CD4-positive, alpha-beta T cell (primary cell): ENCODE data around the gene CASKIN1. TPM values are rescaled to one million over a fixed set of nuclear protein-coding genes. Genes with fewer than 3 reads are reported as not detected.

ENCODE experiments used
- ATAC-seq: fragments of 200-7000 bp; cut with Tn5 transposase; one replicate; pipeline ENCODE4 v1.10.0; 2022; ENCODE audit warnings: mild to moderate bottlenecking; ENCODE audit not compliant: poor library complexity
- CTCF ChIA-PET: fragments of 350-600 bp; sonication (Branson Sonifier 250); formaldehyde crosslinking; loops from one replicate; lab custom pipeline; 2021; ENCODE audit warnings: antibody characterized with exemption, inconsistent platforms; lab: Charles Lee
- POLR2A ChIA-PET: fragments of 350-600 bp; sonication (Branson Sonifier 250); formaldehyde crosslinking; loops from one replicate; lab custom pipeline; 2021; ENCODE audit warnings: antibody characterized with exemption, inconsistent platforms; lab: Charles Lee
- DNase-seq, 14 experiments: peaks; one replicate each; pipeline ENCODE4 v3.0.0-alpha.2; 2013 to 2020; ENCODE audit warnings: mixed read lengths in 2 of 14
- H3K27ac ChIP-seq, 2 donors: one replicate each; pipeline versions ENCODE4 v1.5.1 to v1.7.0; 2013; ENCODE audit warnings: low read length in 2 of 2, low read depth in 1 of 2, mild to moderate bottlenecking in 1 of 2
- H3K27me3 ChIP-seq, 2 experiments: 1 replicate in 1 of 2; 2 replicates in 1 of 2; pipeline versions ENCODE4 v1.6.1 to v1.7.0; 2013; ENCODE audit warnings: low read length in 2 of 2, control low read depth in 1 of 2, mild to moderate bottlenecking in 1 of 2, moderate library complexity in 1 of 2; ENCODE audit not compliant: insufficient read depth in 2 of 2, control insufficient read depth in 1 of 2
- H3K36me3 ChIP-seq: one replicate; pipeline ENCODE4 v1.6.1; 2013; ENCODE audit warnings: low read length, control low read depth; ENCODE audit not compliant: insufficient read depth
- H3K4me1 ChIP-seq: one replicate; pipeline ENCODE4 v1.6.1; 2013; ENCODE audit warnings: low read length, control low read depth; ENCODE audit not compliant: insufficient read depth
- H3K4me3 ChIP-seq: one replicate; pipeline ENCODE4 v1.5.1; 2013; ENCODE audit warnings: mild to moderate bottlenecking, low read length, moderate library complexity
- H3K9me3 ChIP-seq, 2 experiments: 1 replicate in 1 of 2; 2 replicates in 1 of 2; pipeline versions ENCODE4 v1.6.1 to v1.7.0; 2013; ENCODE audit warnings: low read length in 2 of 2, mild to moderate bottlenecking in 2 of 2, control low read depth in 1 of 2, moderate library complexity in 1 of 2; ENCODE audit not compliant: control insufficient read depth in 1 of 2, insufficient read depth in 1 of 2
- H3K27ac Mint-ChIP-seq: one replicate; pipeline ENCODE4 v1.8.0; 2020; ENCODE audit warnings: mixed read lengths
- H3K27me3 Mint-ChIP-seq: one replicate; pipeline ENCODE4 v1.8.0; 2021; ENCODE audit warnings: mixed read lengths
- H3K36me3 Mint-ChIP-seq: one replicate; pipeline ENCODE4 v1.8.0; 2021; ENCODE audit warnings: low read depth, mixed read lengths
- H3K4me1 Mint-ChIP-seq: one replicate; pipeline ENCODE4 v1.8.0; 2021; ENCODE audit warnings: low read depth, mixed read lengths
- H3K4me3 Mint-ChIP-seq: one replicate; pipeline ENCODE4 v1.8.0; 2020; ENCODE audit warnings: mild to moderate bottlenecking, mixed read lengths
- H3K9me3 Mint-ChIP-seq: one replicate; pipeline ENCODE4 v1.8.0; 2020; ENCODE audit warnings: mixed read lengths
- intact Hi-C, 2 experiments: fragments of 100-400 bp; cut with DNase I in 1 of 2; cut with micrococcal nuclease in 1 of 2; formaldehyde crosslinking; loops; one replicate each; pipeline versions ENCODE4 v1.15.1 to v1.9.0; 2023 to 2025; cut with DNase I, micrococcal nuclease
- total RNA-seq, 174 experiments: library from RNA in 2 of 174; stranded (reverse) in 2 of 174; gene quantifications; one replicate each; pipeline ENCODE4 v1.2.3 and lab custom pipeline; 2021 to 2026
- TF ChIP-seq, protein P1 (sequence below): fragments of 200-600 bp; IDR thresholded peaks from one replicate; pipeline ENCODE4 v1.8.0; 2022; ENCODE audit warnings: antibody characterized with exemption, mild to moderate bottlenecking

Gene CASKIN1
- total RNA-seq, 2 experiments from 2014 or later, result 0.06 TPM; not detected in 1

DNA sequence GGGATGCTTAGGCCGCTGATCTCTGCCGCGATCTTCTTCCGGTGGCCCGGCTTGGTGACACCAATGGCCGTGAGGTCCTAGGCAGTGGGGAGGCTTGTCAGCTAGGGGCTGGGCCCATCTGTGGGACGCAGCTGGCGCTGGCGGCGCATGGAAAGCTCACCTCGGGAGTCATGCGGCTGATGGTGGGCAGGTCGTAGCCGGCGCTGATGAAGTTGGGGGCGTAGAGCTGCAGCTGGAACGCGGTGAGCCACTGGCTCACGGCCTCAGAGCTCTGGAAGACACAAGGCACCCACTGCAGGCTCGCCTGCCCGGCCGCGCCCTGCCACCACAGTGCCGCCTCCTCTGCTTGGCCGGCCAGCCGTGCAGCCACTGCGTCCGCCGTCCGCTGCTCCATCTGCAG lies 12.7 kb downstream of the CASKIN1 start:
- TF ChIP-seq, protein P1, sequence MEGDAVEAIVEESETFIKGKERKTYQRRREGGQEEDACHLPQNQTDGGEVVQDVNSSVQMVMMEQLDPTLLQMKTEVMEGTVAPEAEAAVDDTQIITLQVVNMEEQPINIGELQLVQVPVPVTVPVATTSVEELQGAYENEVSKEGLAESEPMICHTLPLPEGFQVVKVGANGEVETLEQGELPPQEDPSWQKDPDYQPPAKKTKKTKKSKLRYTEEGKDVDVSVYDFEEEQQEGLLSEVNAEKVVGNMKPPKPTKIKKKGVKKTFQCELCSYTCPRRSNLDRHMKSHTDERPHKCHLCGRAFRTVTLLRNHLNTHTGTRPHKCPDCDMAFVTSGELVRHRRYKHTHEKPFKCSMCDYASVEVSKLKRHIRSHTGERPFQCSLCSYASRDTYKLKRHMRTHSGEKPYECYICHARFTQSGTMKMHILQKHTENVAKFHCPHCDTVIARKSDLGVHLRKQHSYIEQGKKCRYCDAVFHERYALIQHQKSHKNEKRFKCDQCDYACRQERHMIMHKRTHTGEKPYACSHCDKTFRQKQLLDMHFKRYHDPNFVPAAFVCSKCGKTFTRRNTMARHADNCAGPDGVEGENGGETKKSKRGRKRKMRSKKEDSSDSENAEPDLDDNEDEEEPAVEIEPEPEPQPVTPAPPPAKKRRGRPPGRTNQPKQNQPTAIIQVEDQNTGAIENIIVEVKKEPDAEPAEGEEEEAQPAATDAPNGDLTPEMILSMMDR, result no peak
- no peak for DNase-seq
- Mint-ChIP-seq H3K27me3 (no peaks in the 10 kb centered on the region), H3K36me3 (no peaks in the 10 kb centered on the region), H3K4me1 (no peaks in the 10 kb centered on the region), H3K9me3 (no peaks in the 10 kb centered on the region), H3K4me3 (no peak overlapping the region), H3K27ac (no peak overlapping the region)
- POLR2A ChIA-PET, result no interaction called here
- Histone ChIP-seq H3K27me3 (no peaks in the 10 kb centered on the region), H3K36me3 (no peaks in the 10 kb centered on the region), H3K4me1 (no peaks in the 10 kb centered on the region), H3K9me3 (no peaks in the 10 kb centered on the region), H3K4me3 (no peak overlapping the region), H3K27ac (no peak overlapping the region)
- intact Hi-C loops, result no loop called here
- no peak for ATAC-seq
- CTCF ChIA-PET, result no interaction called here

DNA sequence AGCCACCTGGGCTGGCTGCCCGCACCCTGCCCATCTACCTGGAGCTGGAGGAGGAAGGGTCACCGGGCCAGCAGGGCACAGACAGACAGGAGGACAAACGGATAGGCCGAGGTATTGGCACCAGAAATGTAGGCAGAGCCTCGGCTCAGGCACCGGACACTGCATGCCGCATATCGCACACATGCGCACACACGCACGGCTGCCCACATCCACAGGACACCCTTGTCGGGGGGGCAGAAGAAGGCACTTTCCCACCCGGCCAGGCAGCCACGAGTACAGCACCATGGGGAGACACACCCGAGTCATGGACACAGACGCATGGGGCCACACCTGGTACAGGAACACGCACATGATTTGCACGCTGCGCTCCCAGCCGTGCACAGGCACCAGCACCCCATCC lies 14.5 kb downstream of the CASKIN1 start:
- TF ChIP-seq, protein P1, result no peak
- no peaks in the 10 kb centered on the region for H3K27me3 ChIP-seq
- no peak overlapping the region for H3K4me3 ChIP-seq
- no peaks in the 10 kb centered on the region for H3K27me3 Mint-ChIP-seq
- DNase-seq, result no peak
- H3K4me1 ChIP-seq, result no peaks in the 10 kb centered on the region
- H3K36me3 Mint-ChIP-seq, result no peaks in the 10 kb centered on the region
- no peak for ATAC-seq
- H3K9me3 Mint-ChIP-seq, result no peaks in the 10 kb centered on the region
- POLR2A ChIA-PET, result no interaction called here
- H3K9me3 ChIP-seq, result no peaks in the 10 kb centered on the region
- H3K4me3 Mint-ChIP-seq, result no peak overlapping the region
- intact Hi-C loops, result no loop called here
- H3K27ac Mint-ChIP-seq, result no peak overlapping the region
- no peaks in the 10 kb centered on the region for H3K36me3 ChIP-seq
- no peaks in the 10 kb centered on the region for H3K4me1 Mint-ChIP-seq
- no peak overlapping the region for H3K27ac ChIP-seq
- CTCF ChIA-PET, result no interaction called here

DNA sequence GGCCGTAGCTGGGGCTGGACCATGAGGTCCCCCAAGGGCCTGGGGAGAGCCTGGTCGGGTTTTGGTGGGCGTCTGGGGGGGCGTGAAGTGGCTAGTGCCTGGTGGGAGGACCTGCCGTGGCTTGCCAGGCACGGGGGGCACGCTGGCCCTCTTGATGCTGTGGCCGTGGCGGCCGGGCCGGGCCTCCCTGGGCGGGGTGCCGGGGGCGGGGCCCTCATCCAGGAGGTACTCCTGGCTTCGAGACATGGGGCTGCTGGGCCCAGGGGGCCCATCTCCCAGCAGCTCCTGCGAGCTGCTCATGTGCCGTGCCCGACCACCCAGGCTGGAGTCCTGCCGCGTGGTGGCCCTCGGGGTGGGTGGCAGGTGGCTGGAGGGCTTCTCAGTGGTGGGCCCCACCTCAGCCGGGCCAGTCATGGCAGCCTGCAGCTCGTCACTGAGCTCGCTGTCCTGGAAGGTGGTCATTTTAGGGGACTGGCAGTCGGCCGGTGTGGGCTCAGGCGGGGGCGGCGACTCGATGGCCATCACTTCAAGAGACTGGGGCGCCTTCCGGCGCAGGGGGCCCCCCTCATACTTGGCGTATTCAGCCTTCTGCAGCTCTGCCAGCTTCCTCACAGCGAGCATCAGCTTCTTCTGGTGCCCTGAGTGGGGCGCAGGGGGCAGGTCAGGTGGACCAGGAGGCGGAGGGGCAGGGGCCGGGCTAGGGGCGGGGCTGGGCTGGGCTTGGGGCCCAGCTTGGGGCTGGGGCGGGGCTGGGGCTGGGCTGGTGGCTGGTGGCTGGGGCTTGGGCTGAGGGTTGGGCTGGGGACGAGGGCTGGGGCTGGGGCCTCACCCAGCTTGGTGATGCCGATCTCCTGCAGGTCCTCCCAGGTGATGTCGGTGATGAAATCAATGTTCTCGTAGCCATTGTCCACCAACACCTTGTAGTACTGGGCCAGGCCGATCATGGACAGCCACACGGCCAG lies 15.2 kb downstream of the CASKIN1 start:
- H3K27me3 ChIP-seq, result no peaks in the 10 kb centered on the region
- TF ChIP-seq, protein P1, result no peak
- no peak overlapping the region for H3K27ac ChIP-seq
- no peaks in the 10 kb centered on the region for H3K9me3 ChIP-seq
- no peak for DNase-seq
- ChIA-PET CTCF (no interaction called here), POLR2A (no interaction called here)
- H3K36me3 ChIP-seq, result peaks cover 3% of the 10 kb centered on the region
- ATAC-seq, result no peak
- no peak overlapping the region for H3K4me3 ChIP-seq
- Mint-ChIP-seq H3K27ac (no peak overlapping the region), H3K36me3 (no peaks in the 10 kb centered on the region), H3K9me3 (no peaks in the 10 kb centered on the region), H3K4me1 (no peaks in the 10 kb centered on the region), H3K27me3 (no peaks in the 10 kb centered on the region), H3K4me3 (no peak overlapping the region)
- no peaks in the 10 kb centered on the region for H3K4me1 ChIP-seq
- intact Hi-C loops, result no loop called here
